GM19238 (cell line): Measurements from ENCODE around the gene DNAAF5.
"Not testable (repeated sequence)": the region's sequence is repeated elsewhere in the genome, so short reads cannot be mapped to it uniquely, and the experiment has no call there.

Experiments used
- DNase-seq: peaks from one replicate; pipeline ENCODE4 v3.0.0; 2011; ENCODE audit warnings: low spot score; ENCODE audit not compliant: insufficient read length

Gene DNAAF5

DNA sequence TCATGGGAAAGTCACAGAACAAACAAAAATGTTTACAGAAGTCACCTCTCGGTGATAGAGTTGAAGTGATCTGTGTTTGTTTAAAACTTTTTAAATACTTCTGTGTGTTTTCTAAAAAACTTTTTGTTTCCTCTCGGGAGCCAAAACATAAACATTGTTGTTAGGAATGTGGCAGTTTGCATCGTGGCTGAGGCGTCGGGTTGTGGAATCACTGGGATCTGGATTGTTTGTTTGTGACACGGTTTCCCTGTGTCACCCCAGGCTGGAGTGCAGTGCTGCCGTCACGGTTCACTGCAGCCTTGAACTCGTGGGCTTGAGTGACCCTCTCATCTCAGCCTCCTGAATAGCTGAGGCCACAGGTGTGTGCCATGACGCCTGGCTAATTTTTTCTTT is 76.7 kb downstream of the DNAAF5 start:
- no peak for DNase-seq

DNA sequence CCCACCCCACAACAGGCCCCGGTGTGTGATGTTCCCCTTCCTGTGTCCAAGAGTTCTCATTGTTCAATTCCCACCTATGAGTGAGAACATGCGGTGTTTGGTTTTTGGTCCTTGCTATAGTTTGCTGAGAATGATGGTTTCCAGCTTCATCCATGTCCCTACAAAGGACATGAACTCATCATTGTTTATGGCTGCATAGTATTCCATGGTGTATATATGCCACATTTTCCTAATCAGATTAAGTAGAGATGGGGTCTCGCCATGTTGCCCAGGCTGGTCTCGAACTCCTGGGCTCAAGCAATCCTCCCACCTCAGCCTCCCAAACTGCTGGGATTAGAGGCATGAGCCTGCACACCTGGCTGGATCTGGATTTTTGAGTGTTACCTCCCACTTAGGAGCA is 77.3 kb downstream of the DNAAF5 start:
- not testable (repeated sequence) for DNase-seq

DNA sequence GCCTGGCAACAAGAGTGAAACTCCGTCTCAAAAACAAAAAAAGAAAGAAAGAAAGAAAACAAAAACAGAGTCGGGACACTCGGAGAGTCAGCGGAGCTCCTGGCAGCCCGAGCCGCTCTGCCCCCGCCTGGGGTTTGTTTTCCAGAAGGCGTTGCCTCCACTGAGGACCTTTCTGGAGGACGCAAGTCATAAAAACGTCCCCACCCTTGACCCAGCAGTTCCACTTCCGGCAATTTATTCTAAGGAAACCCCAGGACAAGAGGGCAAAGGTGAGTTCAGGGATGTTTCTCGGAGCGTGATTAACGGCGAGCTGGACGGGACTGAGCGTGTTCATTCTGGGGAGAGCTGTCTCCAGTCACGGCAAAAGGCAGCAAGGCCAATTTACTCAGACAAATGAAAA is 78.8 kb downstream of the DNAAF5 start:
- DNase-seq = no peak

DNA sequence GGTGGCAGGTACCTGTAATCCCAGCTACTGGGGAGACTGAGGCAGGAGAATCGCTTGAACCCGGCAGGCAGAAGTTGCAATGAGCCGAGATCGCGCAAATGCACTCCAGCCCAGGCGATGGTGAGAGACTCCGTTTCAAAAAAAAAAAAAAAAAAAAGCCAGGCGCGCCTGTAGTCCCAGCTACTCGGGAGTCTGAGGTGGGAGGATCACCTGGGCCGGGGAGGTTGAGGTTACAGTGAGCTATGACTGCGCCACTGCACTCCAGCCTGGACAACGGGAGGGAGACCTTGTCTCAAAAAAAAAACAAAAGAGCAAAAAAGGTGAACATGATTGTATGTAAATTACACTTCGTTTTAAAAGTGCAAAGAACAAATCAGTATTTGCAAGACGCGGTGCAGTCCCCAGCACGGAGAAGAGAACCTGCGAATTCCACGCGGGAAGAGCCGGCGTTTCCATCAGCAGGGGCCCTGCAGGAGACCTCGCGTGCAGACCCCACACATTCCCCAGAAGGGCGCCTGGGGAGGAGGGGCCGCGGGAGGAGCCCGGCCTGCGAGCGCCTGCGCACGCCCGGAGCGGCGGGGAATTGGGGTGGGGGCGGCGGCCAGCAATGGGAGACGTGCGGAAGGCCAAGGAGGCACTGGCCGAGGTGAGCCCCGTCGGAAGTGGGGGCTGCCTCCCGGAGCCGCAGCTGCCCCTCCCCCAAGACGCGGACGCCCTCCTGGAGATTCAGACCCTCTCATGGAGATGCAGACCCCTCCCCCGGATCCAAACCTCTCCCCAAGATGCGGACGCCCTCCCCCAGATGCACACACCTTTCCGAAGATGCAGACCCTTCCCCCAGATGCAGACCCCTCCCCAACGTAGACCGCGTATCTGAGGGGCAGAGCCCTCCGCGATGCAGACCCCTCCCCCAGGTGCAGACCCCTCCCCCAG is 89.1 kb downstream of the DNAAF5 start:
- no peak for DNase-seq

DNA sequence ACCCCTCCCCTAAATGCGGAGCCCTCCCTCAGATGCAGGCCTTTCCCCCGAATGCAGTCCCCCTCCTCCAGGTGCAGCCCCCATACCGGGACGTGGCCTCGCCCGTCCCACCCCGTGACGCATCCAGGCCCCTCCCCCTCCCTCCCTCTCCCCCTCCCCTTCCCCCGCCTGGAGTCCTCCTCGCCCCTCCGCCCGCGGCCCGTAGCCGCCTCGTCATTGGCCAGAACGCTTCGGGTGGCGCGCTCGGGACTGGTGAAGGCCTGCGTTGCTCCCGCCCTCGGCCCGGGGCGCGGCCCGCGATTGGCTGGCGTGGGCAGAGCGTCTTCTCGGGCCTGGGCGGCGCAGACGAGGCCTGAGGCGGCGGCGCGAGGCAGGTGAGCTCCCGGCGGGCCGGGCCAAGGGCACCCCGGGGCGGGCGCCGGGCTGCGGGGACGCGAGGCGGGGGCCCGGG is 89.8 kb downstream of the DNAAF5 start:
- peak; percentile 99 for DNase-seq

DNA sequence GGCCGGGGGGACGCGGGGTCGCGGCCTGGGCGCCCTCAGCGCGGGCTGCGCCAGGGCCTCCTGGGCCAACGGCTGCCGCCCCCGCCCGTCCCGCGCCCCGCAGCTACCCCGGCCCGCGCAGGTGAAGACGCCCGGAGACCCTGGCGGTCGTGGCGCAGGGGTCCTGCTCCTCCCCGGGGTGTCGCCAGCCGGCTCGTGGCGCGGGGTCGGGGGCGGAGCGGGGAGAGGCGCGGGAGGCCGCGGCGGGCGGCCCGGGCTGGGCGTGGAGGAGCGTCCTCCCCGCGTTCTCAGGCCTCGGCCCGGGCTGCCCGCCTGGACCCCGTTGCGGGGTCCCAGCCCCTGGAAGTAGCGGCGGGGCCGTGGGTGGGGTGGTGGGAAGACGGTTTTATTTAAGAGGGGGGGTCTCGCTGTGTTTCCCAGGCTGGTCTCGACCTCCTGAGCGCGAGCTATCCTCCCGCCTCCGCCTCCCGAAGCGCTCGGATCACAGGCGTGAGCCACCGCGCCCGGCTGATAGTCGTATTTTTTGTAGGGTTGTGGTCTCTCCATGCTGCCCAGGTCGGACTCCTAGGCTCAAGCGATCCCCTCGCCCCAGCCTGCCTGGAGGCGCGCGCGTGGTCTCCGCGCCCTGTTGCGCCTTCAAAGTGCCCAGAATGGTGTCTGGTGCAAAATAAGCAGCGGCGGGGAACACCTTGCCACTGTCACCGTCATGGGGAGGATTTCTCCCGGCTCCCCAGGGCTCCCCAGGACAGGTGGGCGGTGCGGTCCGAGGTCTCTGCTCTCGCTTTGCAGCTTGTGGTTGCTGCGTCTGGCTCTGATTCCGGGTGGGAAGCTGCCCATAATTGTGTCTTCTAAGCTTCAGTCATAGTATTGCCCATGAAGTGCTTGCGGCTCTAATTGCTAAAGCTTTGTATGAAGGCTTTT is 90.5 kb downstream of the DNAAF5 start:
- peak; percentile 30 for DNase-seq

DNA sequence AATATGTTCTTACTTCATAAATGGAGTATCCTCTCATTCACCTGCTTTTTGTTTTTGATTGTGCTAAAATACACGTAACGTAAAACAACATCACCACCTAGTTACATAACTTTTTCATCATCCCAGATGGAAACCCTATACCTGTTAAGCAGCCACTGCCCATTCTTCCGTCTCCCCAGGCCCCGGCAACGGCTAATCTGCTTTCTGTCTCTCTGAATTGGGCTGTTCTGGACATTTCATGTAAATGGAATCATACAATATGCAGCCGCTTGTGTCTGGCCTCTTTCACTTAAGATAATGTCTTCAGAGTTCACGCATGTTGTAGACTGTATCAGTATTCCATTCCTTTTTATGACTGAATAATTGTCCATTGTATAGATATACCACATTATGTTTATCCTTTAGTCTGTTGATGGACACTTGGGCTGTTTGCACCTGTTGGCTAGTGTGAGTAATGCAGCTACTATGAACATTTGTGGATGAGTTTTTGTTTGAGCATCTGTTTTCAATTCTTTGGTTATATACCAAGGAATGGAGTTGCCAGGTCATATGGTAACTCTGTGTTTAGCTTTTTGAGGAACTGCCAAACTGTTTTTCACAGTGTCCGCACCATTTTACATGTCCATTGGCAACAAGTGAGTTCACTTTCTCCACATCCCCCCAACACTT is 91.7 kb downstream of the DNAAF5 start:
- DNase-seq = no peak

DNA sequence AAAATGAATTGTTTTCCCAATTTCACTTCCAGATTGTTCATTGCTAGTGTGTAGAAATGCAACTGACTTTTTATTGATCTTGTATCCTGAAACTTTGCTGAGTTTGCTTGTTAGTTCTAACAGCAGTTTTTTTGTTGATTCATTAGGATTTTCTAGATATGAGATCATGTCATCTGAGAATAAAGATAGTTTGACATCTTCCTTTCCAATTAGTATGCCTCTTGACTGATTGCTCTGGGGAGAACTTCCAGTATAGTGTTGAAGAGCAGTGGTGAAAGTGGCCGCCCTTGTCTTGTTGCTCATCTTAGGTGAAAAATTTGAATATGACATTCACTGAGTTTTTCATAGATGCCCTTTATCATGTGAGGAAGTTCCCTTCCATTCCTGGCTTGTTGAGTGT is 93.8 kb downstream of the DNAAF5 start:
- no peak for DNase-seq

DNA sequence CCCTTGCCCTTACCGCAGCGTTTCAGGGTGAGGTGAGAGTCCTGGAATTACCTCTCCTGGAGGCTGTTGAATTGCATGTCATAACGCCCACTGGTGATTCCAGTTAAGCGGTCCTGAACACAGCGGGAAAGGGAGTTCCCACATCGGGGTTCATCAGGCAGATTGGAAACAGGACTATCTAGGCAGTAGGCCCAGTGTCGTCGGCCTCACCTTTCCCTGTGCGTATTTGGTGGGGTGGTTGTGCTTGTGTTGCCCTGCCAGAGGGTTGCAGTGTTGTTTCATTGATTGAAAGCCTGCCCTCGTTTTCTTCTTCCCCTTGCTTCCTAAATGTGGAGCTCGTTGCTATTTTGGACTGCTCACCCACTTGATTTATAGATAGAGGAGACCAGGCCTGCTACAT is 95.2 kb downstream of the DNAAF5 start:
- DNase-seq = no peak

DNA sequence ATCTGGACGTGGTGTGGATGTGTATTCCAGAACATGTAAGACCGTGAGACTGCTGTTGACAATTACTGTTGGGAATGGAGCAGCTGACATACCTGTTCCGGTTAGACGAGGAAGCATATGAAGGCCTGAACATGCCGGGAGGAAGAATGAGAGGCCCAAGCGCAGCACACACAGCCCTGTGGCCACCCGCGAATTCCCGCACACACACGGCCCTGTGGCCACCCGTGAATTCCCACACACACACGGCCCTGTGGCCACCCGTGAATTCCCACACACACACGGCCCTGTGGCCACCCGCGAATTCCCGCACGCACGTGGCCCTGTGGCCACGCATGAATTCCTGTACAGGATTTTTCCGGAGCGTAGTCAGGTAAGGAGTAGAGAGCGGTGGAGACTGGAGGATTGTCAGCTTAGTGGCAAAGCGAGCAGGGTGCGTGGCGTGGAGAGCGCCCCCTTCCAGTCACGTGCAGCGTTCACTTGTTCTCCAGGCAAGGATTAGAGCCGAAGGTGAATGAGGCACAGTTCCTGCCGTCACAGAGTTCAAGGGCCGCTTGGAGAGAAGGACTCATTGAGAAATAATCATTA is 96.3 kb downstream of the DNAAF5 start:
- no peak for DNase-seq

DNA sequence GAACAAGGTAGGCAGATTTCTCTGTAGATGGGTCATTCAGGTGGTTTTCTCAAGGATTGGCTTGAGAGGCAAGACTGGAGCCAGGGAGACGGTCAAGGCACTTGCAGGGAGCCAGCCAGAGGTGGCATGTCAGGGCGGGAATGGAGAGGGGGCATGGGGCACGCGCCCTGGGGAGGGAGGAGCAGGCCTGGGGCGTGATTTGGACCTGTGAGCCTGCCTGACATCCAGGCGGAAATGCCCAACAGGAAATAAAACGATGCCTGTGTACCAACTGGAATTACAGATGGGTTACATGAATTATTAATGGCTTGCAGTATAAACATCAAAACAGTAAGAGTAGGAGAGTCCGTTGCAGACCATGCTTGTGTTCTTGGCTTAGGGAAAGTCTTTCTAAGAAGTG is 97.2 kb downstream of the DNAAF5 start:
- no peak for DNase-seq

DNA sequence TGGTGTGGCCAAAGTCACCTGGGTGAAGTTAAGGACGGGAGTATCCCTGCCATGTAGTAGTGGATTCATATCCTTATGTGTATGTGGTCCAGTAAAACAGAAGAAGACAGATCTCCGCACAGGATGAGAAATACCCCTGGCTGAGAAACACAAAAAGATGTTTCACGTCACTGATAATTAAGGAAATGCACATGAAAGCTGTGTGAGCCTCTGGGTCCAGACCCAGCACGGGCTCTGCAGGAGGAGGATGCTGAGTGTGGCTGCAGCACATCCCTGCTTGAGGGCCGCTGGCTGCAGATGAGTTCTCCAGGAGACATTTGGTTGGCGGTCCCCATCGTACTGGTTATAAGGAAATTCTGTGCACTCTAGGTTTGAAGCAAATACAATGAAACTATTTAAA is 97.6 kb downstream of the DNAAF5 start:
- DNase-seq = no peak

DNA sequence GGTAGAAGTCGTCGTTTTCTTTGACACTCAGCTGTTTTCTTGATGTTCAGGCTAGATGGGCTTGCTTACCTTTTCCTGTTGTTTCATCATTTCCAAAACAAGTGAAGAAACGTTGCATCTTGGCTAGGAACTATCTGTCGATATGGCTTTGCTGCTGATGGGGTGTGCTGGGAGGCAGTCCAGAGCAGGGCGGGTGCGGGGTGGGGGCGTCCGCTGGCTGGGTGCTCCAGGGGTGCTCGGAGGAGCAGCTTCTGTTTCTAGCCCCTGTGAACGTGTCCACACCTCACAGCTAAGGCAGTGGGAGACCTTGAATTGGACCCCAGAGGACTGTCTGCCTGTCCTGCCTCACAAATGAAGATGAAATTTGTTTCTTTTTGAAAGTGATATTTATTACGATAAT is 98.2 kb downstream of the DNAAF5 start:
- no peak for DNase-seq

DNA sequence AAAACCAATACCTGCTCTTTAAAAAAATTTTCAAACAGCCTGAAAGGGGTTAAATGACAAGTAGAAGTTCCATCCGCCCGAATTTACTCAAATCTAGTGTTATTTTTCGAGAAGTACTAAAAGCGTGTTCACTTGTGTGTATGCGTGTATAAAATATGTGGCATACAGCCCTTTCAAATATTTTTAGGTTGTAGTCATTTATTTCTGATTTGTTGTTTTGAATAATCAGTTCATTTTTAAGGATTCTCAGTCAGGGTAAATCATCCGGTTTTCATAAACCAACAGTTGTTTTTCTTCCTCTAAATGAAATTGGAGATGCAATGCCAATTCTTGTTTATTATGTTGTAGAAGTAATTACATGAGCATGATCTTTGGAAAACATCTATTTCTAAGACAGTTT is 98.9 kb downstream of the DNAAF5 start:
- DNase-seq = no peak

DNA sequence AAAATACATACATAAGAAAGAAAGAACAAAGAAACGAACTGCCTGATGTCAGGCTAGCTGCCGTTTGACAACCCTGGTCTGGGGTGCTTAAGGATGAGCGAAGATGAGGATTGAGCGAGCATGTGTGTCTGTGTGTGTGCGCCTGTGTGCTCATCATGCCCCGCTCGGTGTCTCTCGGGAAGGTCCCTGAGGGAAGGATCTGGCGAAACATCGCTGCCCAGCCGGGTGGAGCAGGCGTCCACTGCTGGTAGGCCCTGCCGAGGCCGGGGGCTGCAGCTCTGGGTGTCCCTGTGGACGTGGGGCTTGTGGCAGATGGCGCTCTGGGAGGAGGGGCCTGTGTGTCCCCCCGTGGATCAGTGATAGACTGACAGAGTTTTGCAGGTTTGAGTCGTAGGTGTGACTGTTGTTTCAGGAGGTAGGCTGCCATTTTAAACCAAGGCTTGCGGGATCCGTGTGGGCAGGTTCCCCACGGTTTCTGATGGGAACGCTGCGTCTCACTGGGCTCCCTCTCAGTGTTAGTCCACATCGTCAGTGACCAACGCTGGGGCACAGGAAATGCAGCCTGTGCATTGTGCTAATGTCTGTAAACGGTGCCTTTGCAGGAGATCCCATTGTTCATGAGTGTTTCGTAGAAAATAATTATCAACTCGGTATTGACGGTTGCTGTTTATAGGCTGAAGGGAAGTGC is 99.9 kb downstream of the DNAAF5 start:
- DNase-seq = no peak

DNA sequence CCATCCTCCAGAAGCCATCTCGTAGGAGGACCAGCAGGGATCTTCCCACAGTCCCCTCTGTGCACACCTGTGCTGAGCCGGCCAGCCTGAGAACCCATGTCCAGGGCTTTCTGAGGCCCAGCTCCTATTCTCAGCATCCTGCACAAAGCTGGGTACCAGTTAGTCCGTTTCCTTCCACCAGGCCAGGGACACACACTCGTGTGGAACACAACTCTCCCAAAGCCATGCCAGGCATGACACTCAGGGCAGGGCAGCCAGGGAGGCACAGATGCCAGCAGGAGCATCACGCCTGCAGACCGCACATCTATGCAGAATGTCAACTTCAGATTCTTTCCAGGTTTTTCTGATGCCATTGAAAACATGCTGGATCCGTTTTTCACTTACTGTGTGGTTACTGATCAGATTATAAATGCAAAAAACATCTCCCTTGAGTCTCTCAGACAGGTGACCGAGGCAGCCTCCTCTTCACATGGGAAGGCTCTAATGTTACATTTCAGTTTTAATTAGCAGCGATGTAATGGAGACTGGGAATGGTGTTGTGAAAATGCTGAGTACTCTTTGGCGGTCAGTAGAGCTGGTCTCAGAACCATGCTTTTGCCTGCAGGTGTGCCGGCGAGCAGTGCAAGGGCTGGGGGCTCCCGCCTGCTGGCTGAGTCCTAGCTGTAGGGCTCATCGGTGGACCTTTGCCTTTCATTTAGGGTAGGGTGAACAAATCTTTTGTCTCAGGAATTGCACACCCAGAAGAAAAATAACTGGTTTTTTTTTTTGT is 102.5 kb downstream of the DNAAF5 start:
- DNase-seq = no peak

DNA sequence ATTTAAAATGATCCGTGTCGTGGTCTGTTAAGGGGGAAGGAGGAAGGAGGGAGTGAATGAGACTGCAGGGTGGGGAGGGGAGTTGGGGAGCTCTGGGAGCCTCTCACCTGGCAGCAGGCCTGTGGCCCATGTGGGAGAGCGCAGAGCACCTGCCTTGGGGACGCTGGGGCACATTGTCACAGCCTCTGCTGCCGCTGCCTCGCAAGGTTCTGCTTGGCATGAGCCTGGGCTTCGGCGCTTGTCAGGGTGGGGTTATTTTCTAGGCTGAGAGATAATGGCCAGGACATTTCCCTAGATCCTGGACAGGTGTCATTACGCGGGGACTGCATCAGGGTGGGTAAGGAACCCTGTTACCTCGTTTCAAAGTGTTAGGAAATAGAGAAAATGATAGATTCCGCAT is 103.6 kb downstream of the DNAAF5 start:
- no peak for DNase-seq

DNA sequence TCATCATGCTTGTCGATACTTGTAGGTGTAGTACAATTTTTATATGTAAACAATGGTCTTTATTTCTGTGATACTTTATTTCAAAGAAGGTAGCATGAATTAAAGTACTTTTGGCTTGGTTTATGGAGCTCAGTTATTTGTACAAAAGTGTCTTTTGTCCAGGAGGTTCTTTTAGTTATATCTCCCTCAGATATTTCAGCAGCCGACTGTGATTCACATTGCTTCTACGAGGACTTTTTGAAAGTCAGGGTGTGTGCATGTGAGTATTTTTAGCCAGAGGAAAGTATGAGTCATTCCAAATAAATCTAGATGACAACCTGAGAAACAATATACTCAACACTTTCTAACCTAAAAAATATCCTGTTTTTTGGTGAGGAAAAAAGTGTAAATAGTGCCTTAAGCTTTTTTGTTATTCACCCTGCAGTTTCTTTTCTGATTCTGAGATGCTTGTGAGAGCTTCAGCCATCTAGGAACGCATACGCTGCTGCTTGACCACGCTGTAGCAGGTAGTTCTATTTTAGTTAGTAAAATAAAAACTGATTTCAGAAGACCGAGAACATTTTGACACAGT is 105.2 kb downstream of the DNAAF5 start:
- peak; percentile 37 for DNase-seq

DNA sequence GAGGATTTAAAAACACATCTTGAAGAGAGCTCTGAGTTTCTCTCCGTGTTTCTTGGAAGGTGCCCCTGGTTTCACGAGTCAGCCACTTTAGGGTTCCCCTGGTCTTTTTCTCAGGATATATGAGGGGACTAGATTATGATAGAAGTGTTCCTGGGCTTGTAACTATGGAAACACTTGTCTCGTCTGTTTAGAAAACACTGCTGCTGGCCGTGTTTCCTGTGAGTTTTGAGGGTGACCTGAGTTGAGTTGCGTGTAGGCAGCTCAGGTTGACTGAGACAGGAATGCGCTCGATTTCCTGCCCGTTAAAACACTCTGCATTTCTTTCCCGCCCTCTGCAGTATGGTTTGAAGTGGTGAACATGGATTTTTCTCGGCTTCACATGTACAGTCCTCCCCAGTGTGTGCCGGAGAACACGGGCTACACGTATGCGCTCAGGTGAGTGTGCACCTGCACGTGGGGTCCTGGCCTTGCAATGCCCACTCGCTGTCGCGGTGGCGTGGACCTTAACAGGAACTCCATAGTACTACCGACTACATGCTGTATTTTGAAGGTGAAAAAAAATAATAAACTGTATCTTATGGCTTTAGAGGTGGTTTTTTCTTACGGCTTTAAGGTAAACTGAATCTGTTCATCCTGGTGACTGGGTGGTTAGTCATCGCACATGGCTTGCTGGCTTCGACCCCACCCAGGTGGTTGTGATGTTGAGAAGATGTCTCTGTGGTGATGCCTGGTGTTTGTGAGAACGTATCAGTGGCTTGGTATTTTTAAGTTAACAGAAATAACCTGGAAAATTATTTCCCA is 105.9 kb downstream of the DNAAF5 start, which contains the start of gene SUN1:
TSS of gene SUN1 (plus strand) at position 310 of the 801 bp plus-strand sequence. CDS start at position 359, 49 bp downstream.
- peak; percentile 40 for DNase-seq
